GM19324 (cell line): ENCODE data around the gene ANKRD22.
"Not testable (repeated sequence)": the region's sequence is repeated elsewhere in the genome, so short reads cannot be mapped to it uniquely, and the experiment has no call there.

Source experiments
- ATAC-seq: cut with Tn5 transposase; IDR thresholded peaks from one replicate; pipeline ENCODE4 v1.9.1; 2021; ENCODE audit warnings: mild to moderate bottlenecking, moderate library complexity; ENCODE audit not compliant: unreplicated experiment, low FRiP score

The ANKRD22 gene

GRCh38 chr10:88838766-88839350 is 12.8 kb downstream of the ANKRD22 start:
- no peak for ATAC-seq

- ATAC-seq: not testable (repeated sequence)
These were observed 14.0 kb downstream of the ANKRD22 start for GRCh38 chr10:88837632-88838031.

GRCh38 chr10:88835910-88836221 is 15.8 kb downstream of the ANKRD22 start:
- no peak for ATAC-seq

GRCh38 chr10:88835096-88835909 is 16.3 kb downstream of the ANKRD22 start:
- no peak for ATAC-seq

- no peak for ATAC-seq
These were observed 17.9 kb downstream of the ANKRD22 start for GRCh38 chr10:88833723-88834122.

- ATAC-seq: no peak
These were observed 18.5 kb downstream of the ANKRD22 start for GRCh38 chr10:88833156-88833555.

GRCh38 chr10:88832376-88832775 is 19.3 kb downstream of the ANKRD22 start:
- no peak for ATAC-seq

- ATAC-seq: no peak
These were observed 19.9 kb downstream of the ANKRD22 start for GRCh38 chr10:88831709-88832108.

GRCh38 chr10:88830643-88831268 is 20.9 kb downstream of the ANKRD22 start:
- no peak for ATAC-seq

- no peak for ATAC-seq
These were observed 23.3 kb downstream of the ANKRD22 start for GRCh38 chr10:88828310-88828709.

- no peak for ATAC-seq
These were observed 24.0 kb downstream of the ANKRD22 start for GRCh38 chr10:88827671-88828070.

GRCh38 chr10:88826388-88826787 is 25.3 kb downstream of the ANKRD22 start:
- ATAC-seq: no peak

- no peak for ATAC-seq
These were observed 30.8 kb downstream of the ANKRD22 start for GRCh38 chr10:88820748-88821401.

- ATAC-seq: no peak
These were observed 32.4 kb downstream of the ANKRD22 start for GRCh38 chr10:88819290-88819689.

GRCh38 chr10:88813200-88813599 is 38.4 kb downstream of the ANKRD22 start:
- ATAC-seq: no peak

GRCh38 chr10:88810196-88810961 is 41.3 kb downstream of the ANKRD22 start:
- no peak for ATAC-seq

GRCh38 chr10:88809621-88810020 is 42.0 kb downstream of the ANKRD22 start:
- no peak for ATAC-seq

- no peak for ATAC-seq
These were observed 45.7 kb downstream of the ANKRD22 start for GRCh38 chr10:88805924-88806323.

GRCh38 chr10:88805361-88805760 is 46.3 kb downstream of the ANKRD22 start:
- ATAC-seq: no peak

- no peak for ATAC-seq
These were observed 47.4 kb downstream of the ANKRD22 start for GRCh38 chr10:88804083-88804812.
